IMR-90 (cell line): ENCODE results near the gene ID1. TPM values are rescaled to one million over a fixed set of nuclear protein-coding genes. Genes with fewer than 3 reads are reported as not detected.

Source experiments
- ATAC-seq: fragments of 200-7000 bp; cut with Tn5 transposase; 2 replicates; pipeline ENCODE4 v1.9.1; 2020; ENCODE audit warnings: low read depth, mild to moderate bottlenecking, moderate library complexity
- BruUV-seq: library from RNA; stranded (reverse); fragments of 400-500 nt; replicated peaks from 2 replicates; lab custom pipeline; 2021; lab: Mats Ljungman, UMichigan
- CTCF ChIA-PET: fragments of 300-600 bp; formaldehyde crosslinking; extraction: SDS; loops from one replicate; lab custom pipeline; 2021; ENCODE audit warnings: antibody characterized with exemption; lab: Yijun Ruan, JAX
- POLR2A ChIA-PET: fragments of 300-600 bp; sonication (Branson Sonifier 250); formaldehyde crosslinking; loops from one replicate; lab custom pipeline; 2022; ENCODE audit warnings: antibody characterized with exemption; ENCODE audit not compliant: unreplicated experiment; lab: Charles Lee
- DNase-seq: peaks from one replicate; pipeline ENCODE4 v3.0.0; 2013
- H2AFZ ChIP-seq: replicated peaks from 2 replicates; pipeline ENCODE3; 2013; ENCODE audit warnings: low read length, mild to moderate bottlenecking; ENCODE audit not compliant: poor library complexity
- H2AK5ac ChIP-seq: 2 replicates; pipeline ENCODE4 v1.6.1; 2013; ENCODE audit warnings: low read depth, low read length, inconsistent platforms
- H2AK9ac ChIP-seq: replicated peaks from 2 replicates; pipeline ENCODE3; 2013; ENCODE audit warnings: mild to moderate bottlenecking, low read depth, low read length, moderate library complexity; ENCODE audit not compliant: poor library complexity
- H2BK120ac ChIP-seq: 2 replicates; pipeline ENCODE4 v1.6.1; 2013; ENCODE audit warnings: low read depth, low read length, inconsistent platforms
- H2BK15ac ChIP-seq: 3 replicates; pipeline ENCODE4 v1.6.1; 2013; ENCODE audit warnings: low read depth, low read length, inconsistent platforms
- H2BK20ac ChIP-seq: 2 replicates; pipeline ENCODE4 v1.6.1; 2013; ENCODE audit warnings: low read depth, mild to moderate bottlenecking, inconsistent platforms, low read length, moderate library complexity
- H2BK5ac ChIP-seq: 2 replicates; pipeline ENCODE4 v1.6.1; 2013; ENCODE audit warnings: mild to moderate bottlenecking, low read depth, low read length, inconsistent platforms; ENCODE audit not compliant: poor library complexity, severe bottlenecking
- H3K14ac ChIP-seq: replicated peaks from 2 replicates; pipeline ENCODE4 v1.6.1; 2013; ENCODE audit warnings: low read depth, low read length, inconsistent platforms
- H3K18ac ChIP-seq: 2 replicates; pipeline ENCODE4 v1.6.1; 2013; ENCODE audit warnings: low read depth, low read length, control low read depth
- H3K23ac ChIP-seq: 2 replicates; pipeline ENCODE4 v1.6.1; 2013; ENCODE audit warnings: low read depth, low read length, inconsistent platforms
- H3K27ac ChIP-seq: 2 replicates; pipeline ENCODE4 v1.5.1; 2013; ENCODE audit warnings: mild to moderate bottlenecking, control low read depth, low read length; ENCODE audit not compliant: insufficient read depth
- H3K27me3 ChIP-seq: 2 replicates; pipeline ENCODE4 v1.6.1; 2013; ENCODE audit warnings: low read length; ENCODE audit not compliant: control insufficient read depth, insufficient read depth
- H3K36me3 ChIP-seq: 2 replicates; pipeline ENCODE4 v1.6.1; 2013; ENCODE audit warnings: low read length, mixed read lengths; ENCODE audit not compliant: control insufficient read depth, insufficient read depth
- H3K4ac ChIP-seq: 2 replicates; pipeline ENCODE4 v1.6.1; 2013; ENCODE audit warnings: low read depth, low read length, inconsistent platforms
- H3K4me1 ChIP-seq: 2 replicates; pipeline ENCODE4 v1.6.1; 2013; ENCODE audit warnings: low read length, mixed read lengths; ENCODE audit not compliant: control insufficient read depth, insufficient read depth
- H3K4me2 ChIP-seq: 2 replicates; pipeline ENCODE4 v1.6.1; 2013; ENCODE audit warnings: low read depth, mild to moderate bottlenecking, control low read depth, low read length, moderate library complexity
- H3K4me3 ChIP-seq: 2 replicates; pipeline ENCODE4 v1.5.1; 2013; ENCODE audit warnings: low read depth, mild to moderate bottlenecking, control low read depth, low read length, moderate library complexity; ENCODE audit not compliant: insufficient read depth
- H3K56ac ChIP-seq: 2 replicates; pipeline ENCODE4 v1.6.1; 2013; ENCODE audit warnings: low read length, inconsistent platforms; ENCODE audit not compliant: insufficient read depth; ENCODE audit errors: extremely low read depth
- H3K79me1 ChIP-seq, 2 experiments: 2 replicates each; pipeline ENCODE4 v1.6.1; 2013; ENCODE audit warnings: low read length in 2 of 2, inconsistent platforms in 1 of 2, low read depth in 1 of 2
- H3K9ac ChIP-seq: 2 replicates; pipeline ENCODE4 v1.6.1; 2013; ENCODE audit warnings: low read depth, low read length, control low read depth
- H3K9me1 ChIP-seq: 2 replicates; pipeline ENCODE4 v1.6.1; 2013; ENCODE audit warnings: low read length, inconsistent platforms; ENCODE audit not compliant: insufficient read depth
- H3K9me3 ChIP-seq: 2 replicates; pipeline ENCODE4 v1.6.1; 2013; ENCODE audit warnings: low read length; ENCODE audit not compliant: control insufficient read depth, insufficient read depth
- H4K20me1 ChIP-seq: 2 replicates; pipeline ENCODE4 v1.6.1; 2013; ENCODE audit warnings: low read length, inconsistent platforms; ENCODE audit not compliant: insufficient read depth
- H4K5ac ChIP-seq: 2 replicates; pipeline ENCODE4 v1.6.1; 2013; ENCODE audit warnings: mild to moderate bottlenecking, low read depth, low read length, control low read depth
- H4K8ac ChIP-seq, 2 experiments: 2 replicates each; pipeline ENCODE4 v1.6.1; 2013; ENCODE audit warnings: low read depth in 2 of 2, low read length in 2 of 2, control low read depth in 1 of 2, inconsistent platforms in 1 of 2
- H4K91ac ChIP-seq: 2 replicates; pipeline ENCODE4 v1.6.1; 2013; ENCODE audit warnings: low read depth, low read length, inconsistent platforms; ENCODE audit not compliant: insufficient read depth
- BHLHE40 ChIP-seq: fragments of 150-350 bp; IDR thresholded peaks from 2 replicates; pipeline ENCODE4 v1.6.1; 2016; ENCODE audit warnings: mild to moderate bottlenecking, low read depth, low read length
- CEBPB ChIP-seq: IDR thresholded peaks from 2 replicates; pipeline ENCODE4 v1.6.1; 2012; ENCODE audit warnings: low read depth, low read length, improper control_type of control experiment
- CHD1 ChIP-seq: IDR thresholded peaks from 2 replicates; pipeline ENCODE4 v1.6.1; 2012; ENCODE audit warnings: low read depth, low read length, improper control_type of control experiment
- CTCF ChIP-seq: conservative IDR thresholded peaks from 2 replicates; pipeline ENCODE4 v1.5.1; 2012; ENCODE audit warnings: mild to moderate bottlenecking, low read depth, low read length, improper control_type of control experiment
- ELK1 ChIP-seq: fragments of 150-350 bp; IDR thresholded peaks from 2 replicates; pipeline ENCODE4 v1.6.1; 2016; ENCODE audit warnings: low read depth, mild to moderate bottlenecking, low read length, moderate library complexity, borderline replicate concordance
- FOS ChIP-seq: fragments of 150-350 bp; IDR thresholded peaks from 2 replicates; pipeline ENCODE4 v1.6.1; 2016; ENCODE audit warnings: low read depth, low read length
- MAFK ChIP-seq: IDR thresholded peaks from 2 replicates; pipeline ENCODE4 v1.6.1; 2012; ENCODE audit warnings: low read depth, low read length, improper control_type of control experiment
- MAZ ChIP-seq: IDR thresholded peaks from 2 replicates; pipeline ENCODE4 v1.6.1; 2012; ENCODE audit warnings: low read depth, mild to moderate bottlenecking, low read length, improper control_type of control experiment, moderate library complexity, borderline replicate concordance
- MXI1 ChIP-seq: IDR thresholded peaks from 2 replicates; pipeline ENCODE4 v1.6.1; 2012; ENCODE audit warnings: low read depth, mild to moderate bottlenecking, low read length, moderate library complexity, borderline replicate concordance
- NFE2L2 ChIP-seq: fragments of 150-350 bp; IDR thresholded peaks from 2 replicates; pipeline ENCODE4 v1.6.1; 2016; ENCODE audit warnings: low read depth, mild to moderate bottlenecking, low read length
- POLR2A ChIP-seq: IDR thresholded peaks from 2 replicates; pipeline ENCODE4 v1.6.1; 2012; ENCODE audit warnings: mild to moderate bottlenecking, low read depth, low read length
- RAD21 ChIP-seq: IDR thresholded peaks from 2 replicates; pipeline ENCODE4 v1.6.1; 2012; ENCODE audit warnings: low read length, improper control_type of control experiment
- RCOR1 ChIP-seq: IDR thresholded peaks from 2 replicates; pipeline ENCODE4 v1.6.1; 2012; ENCODE audit warnings: mild to moderate bottlenecking, low read length, improper control_type of control experiment; ENCODE audit not compliant: insufficient replicate concordance
- RFX5 ChIP-seq: IDR thresholded peaks from 2 replicates; pipeline ENCODE4 v1.8.0; 2012; ENCODE audit warnings: low read depth, mild to moderate bottlenecking, low read length, moderate library complexity
- SMC3 ChIP-seq: fragments of 150-350 bp; IDR thresholded peaks from 2 replicates; pipeline ENCODE4 v1.6.1; 2016; ENCODE audit warnings: low read depth, mild to moderate bottlenecking, antibody characterized with exemption, low read length, moderate library complexity
- USF2 ChIP-seq: fragments of 150-350 bp; IDR thresholded peaks from 2 replicates; pipeline ENCODE4 v1.6.1; 2017; ENCODE audit warnings: mild to moderate bottlenecking, antibody characterized with exemption, low read length, low read depth
- WGBS, 2 experiments: methylation state at CpG; one replicate each; pipeline versions ENCODE4 v1.1.5 to v1.1.7; 2013; ENCODE audit warnings: missing lambda C conversion rate in 2 of 2; ENCODE audit not compliant: insufficient read length in 1 of 2; ENCODE audit errors: extremely low coverage in 2 of 2; 5-methylcytosine and 5-hydroxymethylcytosine counted together
- dilution Hi-C: fragments of 300-500 bp; cut with HindIII; formaldehyde crosslinking; loops from one replicate; pipeline ENCODE4 v1.14.3; 2018; ENCODE audit warnings: low sequenced_read_pairs; ENCODE audit not compliant: unreplicated experiment
- in situ Hi-C: fragments of 300-500 bp; cut with MboI; formaldehyde crosslinking; loops from 3 replicates; pipeline ENCODE4 v1.14.3; 2019; ENCODE audit warnings: low sequenced_read_pairs, inconsistent platforms, mixed read lengths
- intact Hi-C: fragments of 100-400 bp; cut with micrococcal nuclease; formaldehyde crosslinking; loops from 2 replicates; pipeline ENCODE4 v1.10.0; 2022
- polyA plus RNA-seq, 3 experiments: library from polyadenylated mRNA; depleted of rRNA; stranded (reverse); fragments of >200 nt; gene quantifications; 2 replicates each; pipeline ENCODE4 v1.2.3, GENCODE V29; 2012; ENCODE audit warnings: low replicate concordance in 1 of 3
- total RNA-seq: library from RNA; depleted of rRNA; stranded (reverse); fragments of >200 nt; gene quantifications from 2 replicates; pipeline ENCODE4 v1.2.3, GENCODE V29; 2012

The ID1 gene
- total and polyA plus RNA-seq, 2 of the 4 experiments (the other 2 are of a cell fraction), result 148 to 174 TPM

GRCh38 chr20:31640259-31640658 is 35.2 kb downstream of the ID1 start:
- H4K8ac ChIP-seq, result no peak overlapping the region
- H3K23ac ChIP-seq, result no peak overlapping the region
- DNase-seq, result no peak
- H3K56ac ChIP-seq, result no peak overlapping the region
- intact Hi-C loops, result no loop called here
- no peaks in the 10 kb centered on the region for H4K20me1 ChIP-seq
- H3K27me3 ChIP-seq, result peaks cover 23% of the 10 kb centered on the region
- H3K27ac ChIP-seq, result no peak overlapping the region
- no peak overlapping the region for H2AK9ac ChIP-seq
- H3K9me3 ChIP-seq, result no peaks in the 10 kb centered on the region
- H3K4ac ChIP-seq, result no peak overlapping the region
- POLR2A ChIA-PET, result no interaction called here
- no peak overlapping the region for H3K18ac ChIP-seq
- no peaks in the 10 kb centered on the region for H3K79me1 ChIP-seq
- no CpG with 5 or more reads among the region's 3 CpGs for WGBS, 2 experiments
- in situ Hi-C loops, result no loop called here
- no peak for TF ChIP-seq NFE2L2
- no peak for TF ChIP-seq SMC3
- no peak for TF ChIP-seq RCOR1
- TF ChIP-seq BHLHE40, result no peak
- no peak for TF ChIP-seq RFX5
- no peak for TF ChIP-seq ELK1
- no peak for TF ChIP-seq RAD21
- no peak for TF ChIP-seq USF2
- TF ChIP-seq POLR2A, result no peak
- TF ChIP-seq CTCF, result no peak
- no peak for TF ChIP-seq MAZ
- no peak for TF ChIP-seq MAFK
- TF ChIP-seq MXI1, result no peak
- no peak for TF ChIP-seq FOS
- TF ChIP-seq CEBPB, result no peak
- TF ChIP-seq CHD1, result no peak
- H2AK5ac ChIP-seq, result no peak overlapping the region
- no peak overlapping the region for H3K14ac ChIP-seq
- CTCF ChIA-PET, result no interaction called here
- no peak overlapping the region for H2BK120ac ChIP-seq
- H3K9ac ChIP-seq, result no peak overlapping the region
- dilution Hi-C loops, result no loop called here
- H2BK5ac ChIP-seq, result no peak overlapping the region
- no peak overlapping the region for H4K5ac ChIP-seq
- H2BK15ac ChIP-seq, result no peak overlapping the region
- H3K4me1 ChIP-seq, result no peaks in the 10 kb centered on the region; the same call in 1 of the 2 replicates
- no peak overlapping the region for H2AFZ ChIP-seq
- H3K36me3 ChIP-seq, result no peaks in the 10 kb centered on the region
- H3K9me1 ChIP-seq, result no peaks in the 10 kb centered on the region
- no TSS peak for BruUV-seq
- H3K4me2 ChIP-seq, result no peak overlapping the region
- no peak for ATAC-seq
- no peak overlapping the region for H3K4me3 ChIP-seq
- no peak overlapping the region for H4K91ac ChIP-seq
- H2BK20ac ChIP-seq, result no peak overlapping the region
